Neural crest cell (in vitro differentiated cells): ENCODE data around the gene HSBP1. TPM values are rescaled to one million over a fixed set of nuclear protein-coding genes. Genes with fewer than 3 reads are reported as not detected.

ENCODE experiments used
- total RNA-seq: library from RNA; stranded (reverse); gene quantifications from 2 replicates; pipeline ENCODE4 v1.2.1, GENCODE V29; 2021

HSBP1 gene
- total RNA-seq, 1 donor from 2014 or later = 237 TPM

Other genes starting within 250 kb of the HSBP1 start
- gene MLYCD, start 91.1 kb downstream of the HSBP1 start, total RNA-seq = 5.2 and 5.5 TPM in 2 replicates
- gene OSGIN1, start 145.3 kb downstream of the HSBP1 start, total RNA-seq = 2.4 and 3.0 TPM in 2 replicates
- gene NECAB2, start 160.3 kb downstream of the HSBP1 start, total RNA-seq = 16.2 and 19.6 TPM in 2 replicates
- gene SLC38A8, start 234.8 kb downstream of the HSBP1 start, total RNA-seq = not detected in 2 replicates